Astrocyte of the hippocampus (primary cell): ENCODE data around the gene SNAP29.
"Not testable (repeated sequence)": the region's sequence is repeated elsewhere in the genome, so short reads cannot be mapped to it uniquely, and the experiment has no call there.

Experiments used
- DNase-seq: peaks from one replicate; pipeline ENCODE4 v3.0.0; 2011; ENCODE audit warnings: low read depth, low spot score

The SNAP29 gene

GRCh38 chr22:20930435-20930834, 71.6 kb downstream of the SNAP29 start:
- DNase-seq = not testable (repeated sequence)

DNA sequence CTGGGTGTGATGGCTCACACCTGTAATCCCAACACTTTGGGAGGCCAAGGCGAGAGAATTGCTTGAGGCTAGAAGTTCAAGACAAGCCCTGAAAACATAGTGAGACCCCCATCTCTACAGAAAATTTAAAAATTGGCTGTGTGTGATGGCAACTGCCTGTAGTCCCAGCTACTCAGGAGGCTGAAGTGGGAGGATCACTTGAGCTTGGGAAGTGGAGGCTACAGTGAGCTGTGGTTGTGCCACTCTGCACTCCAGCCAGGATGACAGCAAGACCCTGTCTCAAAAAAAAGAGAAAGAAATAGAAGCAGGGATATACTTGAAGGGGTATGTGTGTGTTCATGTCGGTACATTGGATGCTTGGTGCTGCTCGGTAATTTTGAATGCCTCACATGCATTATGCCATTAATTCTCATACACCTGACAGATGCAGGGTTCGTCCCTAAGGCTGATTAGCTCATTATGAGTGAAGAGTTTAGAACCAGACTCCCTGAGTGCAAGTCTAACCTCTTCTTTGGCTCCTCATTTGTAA, 72.4 kb downstream of the SNAP29 start:
- DNase-seq = no peak

- no peak for DNase-seq
Measured at GRCh38 chr22:20933910-20934309, 75.1 kb downstream of the SNAP29 start.

GRCh38 chr22:20935049-20935448, 76.2 kb downstream of the SNAP29 start:
- DNase-seq = not testable (repeated sequence)

DNA sequence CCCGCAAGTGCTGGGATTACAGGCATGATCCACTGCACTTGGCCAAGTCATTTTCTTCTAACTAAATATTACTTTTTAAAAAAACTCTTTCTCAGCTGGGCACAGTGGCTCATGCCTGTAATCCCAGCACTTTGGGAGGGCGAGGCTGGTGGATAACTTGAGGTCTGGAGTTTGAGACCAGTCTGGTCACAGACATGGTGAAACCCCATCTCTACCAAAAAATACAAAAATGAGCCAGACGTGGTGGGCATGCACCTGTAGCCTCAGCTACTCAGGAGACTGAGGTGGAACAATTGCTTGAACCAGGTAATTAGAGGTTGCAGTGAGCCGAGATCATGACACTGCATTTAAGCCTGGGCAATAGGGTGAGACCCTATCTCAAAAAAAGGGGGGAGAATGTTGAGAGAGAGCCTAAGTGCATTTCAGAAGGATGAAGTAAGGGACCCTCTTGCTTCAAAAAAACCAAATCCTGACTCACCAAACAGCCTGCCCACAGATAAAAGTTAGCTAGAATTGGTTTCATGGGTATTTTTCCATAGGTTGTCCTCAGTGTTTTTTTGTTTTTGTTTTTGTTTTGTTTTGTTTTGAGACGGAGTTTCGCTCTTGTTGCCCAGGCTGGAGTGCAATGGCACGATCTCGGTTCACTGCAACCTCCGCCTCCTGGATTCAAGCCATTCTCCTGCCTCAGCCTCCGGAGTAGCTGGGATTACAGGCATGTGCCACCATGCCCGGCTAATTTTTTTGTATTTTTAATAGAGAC, 77.2 kb downstream of the SNAP29 start:
- not testable (repeated sequence) for DNase-seq

- DNase-seq = no peak
Measured at GRCh38 chr22:20937031-20937793, 78.4 kb downstream of the SNAP29 start.

GRCh38 chr22:20937794-20938671, 79.2 kb downstream of the SNAP29 start:
- no peak for DNase-seq

- DNase-seq = not testable (repeated sequence)
Measured at GRCh38 chr22:20939457-20940185, 80.8 kb downstream of the SNAP29 start.

GRCh38 chr22:20940186-20940651, 81.4 kb downstream of the SNAP29 start:
- DNase-seq = no peak
